Stimulated activated CD4-positive, alpha-beta T cell treated with anti-CD3 and anti-CD28 coated beads, Interleukin-12 subunit alpha, Interleukin-12 subunit beta, amount 100 ng/mL, for 4 hours (primary cell): ENCODE data around the gene DNAH11.

ENCODE experiments used
- DNase-seq: peaks from one replicate; pipeline ENCODE4 v3.0.0-alpha.2; 2020

Gene DNAH11

DNA sequence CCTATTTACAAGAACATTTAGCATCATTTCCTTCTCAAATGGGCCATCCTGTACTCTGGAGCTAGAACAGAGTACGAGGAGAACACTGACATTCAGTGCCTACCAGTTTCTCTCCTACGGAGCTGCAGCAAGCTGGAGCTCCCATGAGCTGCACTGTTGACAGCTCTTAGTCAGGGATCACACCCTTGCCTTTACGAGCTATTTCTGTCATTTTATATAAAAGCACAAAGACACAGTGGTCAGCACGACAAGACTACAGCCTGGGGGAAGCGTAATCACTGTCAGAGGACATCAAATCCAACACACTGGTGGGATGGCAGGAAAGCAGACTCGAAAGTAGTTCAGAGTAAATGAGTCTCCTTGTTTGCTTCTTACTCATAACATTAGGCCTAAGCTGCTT is 400.1 kb downstream of the DNAH11 start:
- DNase-seq: no peak

DNA sequence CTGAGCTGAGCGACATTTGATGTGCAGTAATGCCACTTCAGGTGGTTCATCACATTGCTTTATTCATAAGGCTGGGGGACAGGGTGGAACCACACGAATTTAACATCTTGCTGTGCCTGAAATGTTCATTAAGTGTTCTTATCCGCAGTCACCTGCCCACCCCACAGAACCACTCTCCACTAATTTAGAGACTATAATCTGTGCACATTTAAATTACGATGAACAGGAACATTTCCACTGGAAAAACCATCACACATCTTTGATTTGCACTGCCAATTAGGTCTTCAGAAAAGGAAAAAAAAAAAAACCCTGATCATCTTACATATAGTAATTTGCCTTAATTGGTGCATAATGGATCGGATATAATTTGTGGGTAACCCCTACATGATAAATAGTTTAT is 400.6 kb downstream of the DNAH11 start:
- no peak for DNase-seq

GRCh38 chr7:21944616-21945453 is 402.0 kb downstream of the DNAH11 start:
- peak; percentile 21 for DNase-seq

- peak; percentile 66 for DNase-seq
Observed at GRCh38 chr7:21945454-21946221, 402.8 kb downstream of the DNAH11 start, which contains the start of gene CDCA7L. CDCA7L (minus strand) TSS chr7:21945899; CDS start chr7:21945804, 95 bp downstream.

- no peak for DNase-seq
Observed at GRCh38 chr7:21946222-21946709, 403.4 kb downstream of the DNAH11 start.

GRCh38 chr7:21947056-21947455 is 404.2 kb downstream of the DNAH11 start:
- no peak for DNase-seq

- DNase-seq: no peak
Observed at GRCh38 chr7:21947946-21948345, 405.1 kb downstream of the DNAH11 start.

DNA sequence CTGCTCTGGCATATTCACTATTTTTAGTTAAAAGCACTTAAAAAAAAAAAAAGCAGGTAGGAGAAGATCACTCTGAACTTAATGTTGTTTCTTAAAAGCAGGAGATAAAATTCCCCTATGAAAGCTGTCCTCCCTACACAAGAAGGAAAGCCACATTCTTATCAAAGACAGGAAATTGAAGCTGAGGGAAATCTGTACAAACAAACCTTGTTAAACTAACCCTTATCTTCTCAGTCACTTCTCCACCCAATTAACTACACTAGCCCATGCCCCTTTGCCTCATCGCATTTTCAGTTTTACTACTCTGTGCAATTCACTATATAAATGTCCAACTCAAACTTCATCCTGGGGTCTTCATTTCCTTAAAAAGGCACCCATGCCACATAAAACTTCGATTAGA is 405.5 kb downstream of the DNAH11 start:
- DNase-seq: no peak

DNA sequence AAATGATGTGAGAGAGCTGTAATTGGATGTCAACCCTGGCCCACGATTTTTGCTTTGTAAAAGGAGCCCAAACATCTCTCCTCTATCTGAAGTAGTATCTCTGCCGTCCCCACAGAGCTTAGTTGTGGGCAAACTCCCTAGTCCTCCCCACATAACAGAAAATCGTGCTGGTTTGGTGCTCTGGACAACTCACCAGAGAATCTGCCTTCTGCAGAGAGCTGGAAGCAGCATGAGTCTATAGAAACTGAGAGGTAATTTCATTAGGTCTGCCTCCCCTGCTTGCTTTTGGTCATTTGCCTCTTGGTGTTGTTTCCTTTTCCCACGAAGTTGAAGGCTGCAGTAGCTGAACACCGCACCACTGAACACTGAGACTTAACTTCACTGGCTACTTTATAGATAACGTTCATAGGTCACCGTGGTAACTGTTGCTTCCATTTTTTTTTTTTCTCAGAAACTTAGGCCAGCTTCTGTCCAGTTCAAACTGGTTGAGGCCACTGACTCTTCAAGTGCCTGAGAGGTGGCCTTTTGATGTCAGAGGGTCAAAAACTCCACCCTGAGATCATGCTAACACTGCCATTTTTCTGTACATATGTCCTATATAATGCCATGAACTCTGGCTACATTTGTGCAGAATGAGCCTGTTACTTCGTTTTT is 406.2 kb downstream of the DNAH11 start:
- DNase-seq: no peak
